Measurements from ENCODE around the gene PGBD2. TPM values are rescaled to one million over a fixed set of nuclear protein-coding genes. Genes with fewer than 3 reads are reported as not detected.

Gene PGBD2
- total and polyA plus RNA-seq, 2 of the 13 experiments (the other 11 are each of a cell fraction or from before 2014, with no cell fraction given): 6.0 to 7.4 TPM

- no peak for TF ChIP-seq DZIP1 (CRISPR knock-in tag; IDR thresholded peaks at IDR 0.05)
- no peak for TF ChIP-seq DPF2 (CRISPR knock-in tag; IDR thresholded peaks at IDR 0.05; ENCODE audit: borderline replicate concordance, low read depth)
- no peak for TF ChIP-seq ISX (CRISPR knock-in tag; conservative IDR thresholded peaks at IDR 0.05)
- TF ChIP-seq KLF12 (CRISPR knock-in tag; IDR thresholded peaks at IDR 0.05; ENCODE audit: borderline replicate concordance): 0 out of 2 replicates have a peak, but pooled peaks have one; percentile 20
- TF ChIP-seq ZBTB10 (CRISPR knock-in tag; IDR thresholded peaks at IDR 0.05; ENCODE audit: borderline replicate concordance): no peak
- TF ChIP-seq HOXA3 (CRISPR knock-in tag; IDR thresholded peaks at IDR 0.05): no peak
- peak in 1 of 2 experiments; percentile 84; a peak in 1 of 4 replicates for TF ChIP-seq HMGXB4 (CRISPR knock-in tag; IDR thresholded peaks at IDR 0.05; ENCODE audit: borderline replicate concordance in 1 of 2, low read depth in 1 of 2)
- no peak for TF ChIP-seq ZNF709 (CRISPR knock-in tag; IDR thresholded peaks at IDR 0.05)
- TF ChIP-seq ZXDC (CRISPR knock-in tag; IDR thresholded peaks at IDR 0.05): no peak
- no peak for TF ChIP-seq TERF1 (CRISPR knock-in tag; IDR thresholded peaks at IDR 0.05)
- no peak for TF ChIP-seq ZNF33A (CRISPR knock-in tag; IDR thresholded peaks at IDR 0.05; ENCODE audit: borderline replicate concordance)
- no peak for TF ChIP-seq CENPBD1 (CRISPR knock-in tag; IDR thresholded peaks at IDR 0.05; ENCODE audit: borderline replicate concordance, low read depth)
- TF ChIP-seq ZNF253 (CRISPR knock-in tag; IDR thresholded peaks at IDR 0.05; ENCODE audit: borderline replicate concordance): no peak
- no peak for TF ChIP-seq ZFP36L2 (CRISPR knock-in tag; IDR thresholded peaks at IDR 0.05)
- no peak for TF ChIP-seq ZNF235 (CRISPR knock-in tag; IDR thresholded peaks at IDR 0.05; ENCODE audit: borderline replicate concordance)
- TF ChIP-seq ZMYM2 (CRISPR knock-in tag; IDR thresholded peaks at IDR 0.05): 0 out of 2 replicates have a peak, but pooled peaks have one; percentile 4
Measured at GRCh38 chr1:248872752-248873408, 33.2 kb upstream of the PGBD2 start (continued).

Measured in HepG2 (cell line).